ENCODE results near the gene PPP1R3F.

- TF ChIP-seq CTCF (IDR thresholded peaks at IDR 0.05): no peak
- no peak for TF ChIP-seq RCOR1 (IDR thresholded peaks at IDR 0.05; ENCODE audit: low read depth, low read length)
- TF ChIP-seq EHMT2 (IDR thresholded peaks at IDR 0.05; ENCODE audit: low read depth): no peak
- no peak for TF ChIP-seq CEBPB (IDR thresholded peaks at IDR 0.05)
- TF ChIP-seq MAZ (IDR thresholded peaks at IDR 0.05; ENCODE audit: borderline replicate concordance, low read depth, low read length): no peak
- no peak for TF ChIP-seq TP53 (CRISPR knock-in tag; IDR thresholded peaks at IDR 0.05)
- TF ChIP-seq POLR2A (IDR thresholded peaks at IDR 0.05; ENCODE audit: low read length): no peak
- TF ChIP-seq MAX (IDR thresholded peaks at IDR 0.05): no peak
- TF ChIP-seq CHD4 (IDR thresholded peaks at IDR 0.05; ENCODE audit: borderline replicate concordance): no peak
- TF ChIP-seq CHD2 (IDR thresholded peaks at IDR 0.05; ENCODE audit: low read length, partially characterized antibody): no peak
- no peak for TF ChIP-seq HOXA7 (CRISPR knock-in tag; IDR thresholded peaks at IDR 0.05)
- no peak for TF ChIP-seq RFX5 (IDR thresholded peaks at IDR 0.05)
- no peak for TF ChIP-seq KDM1A (IDR thresholded peaks at IDR 0.05; ENCODE audit: low read depth)
Observed at GRCh38 chrX:49272421-49272820, 2.8 kb downstream of the PPP1R3F start.
